HEK293 (cell line): ENCODE data around the gene CYP27B1.

Experiments
- GLIS2 ChIP-seq: fragments of 450-650 bp; formaldehyde crosslinking; IDR thresholded peaks from 2 replicates; pipeline ENCODE4 v1.5.1; 2016; ENCODE audit warnings: missing biosample characterization, missing genetic modification characterization
- IKZF3 ChIP-seq: fragments of 450-650 bp; IDR thresholded peaks from 2 replicates; pipeline ENCODE4 v1.5.0; 2018; ENCODE audit warnings: missing biosample characterization, mild to moderate bottlenecking, missing genetic modification characterization, moderate library complexity
- PRDM1 ChIP-seq: fragments of 450-650 bp; formaldehyde crosslinking; IDR thresholded peaks from 2 replicates; pipeline ENCODE4; 2016; ENCODE audit warnings: missing biosample characterization, missing genetic modification characterization
- PRDM10 ChIP-seq: fragments of 450-650 bp; formaldehyde crosslinking; IDR thresholded peaks from 2 replicates; pipeline ENCODE4 v1.5.1; 2016; ENCODE audit warnings: missing biosample characterization, missing genetic modification characterization
- SCRT1 ChIP-seq: fragments of 450-650 bp; formaldehyde crosslinking; IDR thresholded peaks from 2 replicates; pipeline ENCODE4 v1.5.1; 2016; ENCODE audit warnings: missing biosample characterization, missing genetic modification characterization, borderline replicate concordance
- TCF7L2 ChIP-seq: IDR thresholded peaks from 2 replicates; pipeline ENCODE4 v1.6.1; 2011; ENCODE audit warnings: low read depth, mild to moderate bottlenecking, inconsistent platforms, low read length, moderate library complexity, borderline replicate concordance
- ZBTB1 ChIP-seq: fragments of 450-650 bp; formaldehyde crosslinking; IDR thresholded peaks from 2 replicates; pipeline ENCODE4 v1.5.1; 2016; ENCODE audit warnings: missing biosample characterization, missing genetic modification characterization
- ZBTB11 ChIP-seq: fragments of 450-650 bp; formaldehyde crosslinking; conservative IDR thresholded peaks from 2 replicates; pipeline ENCODE4 v1.5.1; 2016; ENCODE audit warnings: low read depth, missing biosample characterization, missing genetic modification characterization
- ZBTB7A ChIP-seq: fragments of 450-650 bp; formaldehyde crosslinking; IDR thresholded peaks from 2 replicates; pipeline ENCODE4 v1.5.1; 2016; ENCODE audit warnings: low read depth, missing biosample characterization, missing genetic modification characterization
- ZNF121 ChIP-seq: fragments of 450-650 bp; formaldehyde crosslinking; IDR thresholded peaks from 2 replicates; pipeline ENCODE4 v1.5.1; 2016; ENCODE audit warnings: missing biosample characterization, missing genetic modification characterization
- ZNF155 ChIP-seq: fragments of 450-650 bp; formaldehyde crosslinking; IDR thresholded peaks from 2 replicates; pipeline ENCODE4 v1.5.1; 2016; ENCODE audit warnings: missing biosample characterization, missing genetic modification characterization
- ZNF26 ChIP-seq: fragments of 450-650 bp; formaldehyde crosslinking; IDR thresholded peaks from 2 replicates; pipeline ENCODE4 v1.5.1; 2016; ENCODE audit warnings: missing biosample characterization, missing genetic modification characterization
- ZNF350 ChIP-seq: fragments of 450-650 bp; formaldehyde crosslinking; IDR thresholded peaks from 2 replicates; pipeline ENCODE4 v1.5.0; 2017; ENCODE audit warnings: missing biosample characterization, mild to moderate bottlenecking, missing genetic modification characterization
- ZNF48 ChIP-seq: fragments of 450-650 bp; formaldehyde crosslinking; IDR thresholded peaks from 2 replicates; pipeline ENCODE4 v1.5.1; 2016; ENCODE audit warnings: missing biosample characterization, missing genetic modification characterization
- ZNF518A ChIP-seq: fragments of 450-650 bp; formaldehyde crosslinking; conservative IDR thresholded peaks from 2 replicates; pipeline ENCODE4 v1.5.1; 2016; ENCODE audit warnings: low read depth, missing biosample characterization, missing genetic modification characterization
- ZNF629 ChIP-seq: fragments of 450-650 bp; formaldehyde crosslinking; IDR thresholded peaks from 2 replicates; pipeline ENCODE4 v1.5.1; 2017; ENCODE audit warnings: missing biosample characterization, missing genetic modification characterization
- ZNF639 ChIP-seq: fragments of 450-650 bp; formaldehyde crosslinking; IDR thresholded peaks from 2 replicates; pipeline ENCODE4 v1.5.1; 2016; ENCODE audit warnings: missing biosample characterization, missing genetic modification characterization
- ZNF664 ChIP-seq: fragments of 450-650 bp; formaldehyde crosslinking; IDR thresholded peaks from 2 replicates; pipeline ENCODE4 v1.5.1; 2016; ENCODE audit warnings: missing biosample characterization, missing genetic modification characterization
- ZNF76 ChIP-seq: fragments of 450-650 bp; formaldehyde crosslinking; IDR thresholded peaks from 2 replicates; pipeline ENCODE4; 2016; ENCODE audit warnings: low read depth, missing biosample characterization, missing genetic modification characterization, borderline replicate concordance
- ZNF785 ChIP-seq: fragments of 450-650 bp; formaldehyde crosslinking; IDR thresholded peaks from 2 replicates; pipeline ENCODE4 v1.5.1; 2016; ENCODE audit warnings: missing biosample characterization, missing genetic modification characterization
- ZSCAN18 ChIP-seq: fragments of 450-650 bp; formaldehyde crosslinking; IDR thresholded peaks from 2 replicates; pipeline ENCODE4 v1.5.1; 2016; ENCODE audit warnings: missing biosample characterization, missing genetic modification characterization
- ZSCAN30 ChIP-seq: fragments of 450-650 bp; IDR thresholded peaks from 2 replicates; pipeline ENCODE4 v1.5.1; 2018; ENCODE audit warnings: missing biosample characterization, mild to moderate bottlenecking, missing genetic modification characterization, moderate library complexity

Gene CYP27B1

GRCh38 chr12:57751788-57752667 lies 14.8 kb downstream of the CYP27B1 start, which contains the start of gene CDK4 (continued):
- TF ChIP-seq ZNF629 (tag by site-specific recombination), result peak; percentile 84
- TF ChIP-seq ZNF785 (tag by site-specific recombination), result no peak
- no peak; the same call in 1 of the 2 replicates for TF ChIP-seq PRDM10 (tag by site-specific recombination)
- TF ChIP-seq ZNF76 (tag by site-specific recombination), result peak; percentile 77; the same call in 1 of the 2 replicates
- no peak for TF ChIP-seq PRDM1 (tag by site-specific recombination)
- TF ChIP-seq ZSCAN18 (tag by site-specific recombination), result no peak; the same call in 1 of the 2 replicates
- TF ChIP-seq ZNF155 (tag by site-specific recombination), result no peak
- TF ChIP-seq TCF7L2, result no peak
- peak; percentile 99 for TF ChIP-seq GLIS2 (tag by site-specific recombination)
- no peak for TF ChIP-seq SCRT1 (tag by site-specific recombination)
- TF ChIP-seq ZNF518A (tag by site-specific recombination), result peak; percentile 63
- TF ChIP-seq ZNF664 (tag by site-specific recombination), result no peak
- TF ChIP-seq ZNF121 (tag by site-specific recombination), result no peak
- TF ChIP-seq ZSCAN30 (tag by site-specific recombination), result peak; percentile 78
- no peak for TF ChIP-seq ZNF48 (tag by site-specific recombination)
- peak; percentile 91 for TF ChIP-seq ZBTB7A (tag by site-specific recombination)
- TF ChIP-seq IKZF3 (tag by site-specific recombination), result no peak
- TF ChIP-seq ZNF639, result 0 out of 2 replicates have a peak, but pooled peaks have one; percentile 46
- no peak for TF ChIP-seq ZNF26
- no peak for TF ChIP-seq ZNF350 (tag by site-specific recombination)
- TF ChIP-seq ZBTB1, result no peak
- TF ChIP-seq ZBTB11 (tag by site-specific recombination), result peak; percentile 51
